ENCODE measurements around the gene PRR36.

The PRR36 gene

GRCh38 chr19:7858109-7858770 is 15.9 kb downstream of the PRR36 start:
- DNase-seq, result no peak

DNA sequence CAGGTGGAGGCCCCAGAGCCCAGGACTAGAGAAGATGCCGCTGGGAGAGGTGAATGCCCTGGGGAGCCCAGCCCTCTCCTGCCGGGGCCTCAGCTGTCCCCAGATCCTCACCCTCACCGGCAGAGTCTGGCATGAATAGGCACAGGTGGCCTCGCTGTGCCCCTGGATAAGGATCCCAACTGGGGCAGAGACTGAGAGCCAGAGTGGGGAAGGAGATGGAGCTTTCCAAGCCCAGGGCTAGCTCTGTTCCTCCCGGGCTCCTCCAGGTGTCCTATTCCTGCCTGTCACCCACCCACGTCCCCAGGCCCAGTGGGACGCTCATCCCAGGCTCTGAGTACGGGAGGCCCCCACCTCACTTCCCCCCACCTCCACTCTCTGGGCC is 16.5 kb downstream of the PRR36 start:
- DNase-seq, result no peak

- no peak for DNase-seq
Measured at GRCh38 chr19:7856679-7857663, 17.2 kb downstream of the PRR36 start.

DNA sequence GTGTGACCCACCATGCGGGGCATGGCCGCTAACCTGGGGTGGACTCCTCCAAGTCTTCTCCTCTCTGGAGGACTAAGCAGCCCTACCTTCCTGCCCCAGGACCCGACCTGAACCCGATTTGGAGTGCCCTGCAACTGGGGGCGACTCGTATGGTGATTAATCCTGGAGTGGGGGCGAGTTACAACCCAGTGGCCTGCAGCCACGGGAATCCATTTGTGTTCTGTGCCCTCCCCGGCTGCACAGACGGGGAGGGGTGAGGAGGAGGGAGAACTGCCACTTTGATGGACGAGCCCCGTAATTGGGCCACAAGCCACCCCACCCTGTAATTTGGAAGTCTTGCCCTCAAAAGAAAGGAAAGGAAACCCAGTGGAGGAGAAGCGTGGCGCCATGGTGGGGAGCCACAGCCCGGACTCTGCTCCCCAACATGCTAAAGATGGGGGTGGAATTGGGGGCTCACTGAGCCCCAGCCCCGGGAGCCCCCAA is 18.0 kb downstream of the PRR36 start:
- no peak for DNase-seq

DNA sequence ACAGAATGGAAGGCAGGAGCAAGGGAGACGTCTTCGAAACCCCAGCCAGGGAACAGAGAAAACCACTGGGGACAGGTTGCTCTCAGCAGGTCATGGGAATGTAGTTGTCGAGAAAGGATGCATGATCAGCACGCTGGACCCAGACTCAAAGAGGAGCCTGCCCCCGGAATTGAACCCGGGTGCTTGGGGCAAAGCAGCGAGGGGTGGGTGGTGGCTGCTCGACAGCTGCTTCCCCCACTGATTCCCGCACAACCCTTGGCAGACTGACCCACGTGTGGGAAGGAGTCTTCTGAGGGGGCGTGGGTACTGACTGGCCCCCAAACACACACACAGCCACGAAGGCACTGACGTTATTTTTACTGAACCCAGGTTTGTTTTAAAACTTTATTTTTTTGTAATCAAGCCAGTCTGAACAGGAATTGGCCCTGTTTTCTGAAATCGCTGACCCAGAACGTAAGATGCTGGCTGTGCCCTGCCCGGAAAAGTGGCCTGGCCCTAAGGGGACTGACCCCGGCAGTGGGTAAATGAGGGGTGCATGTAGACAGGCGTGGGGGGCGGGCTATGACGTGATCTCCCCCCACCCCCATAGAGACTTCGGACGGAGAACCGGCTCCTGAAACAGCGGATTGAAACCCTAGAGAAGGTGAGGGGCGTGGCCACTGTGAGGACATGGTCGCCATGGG is 18.6 kb downstream of the PRR36 start:
- DNase-seq, result no peak

DNA sequence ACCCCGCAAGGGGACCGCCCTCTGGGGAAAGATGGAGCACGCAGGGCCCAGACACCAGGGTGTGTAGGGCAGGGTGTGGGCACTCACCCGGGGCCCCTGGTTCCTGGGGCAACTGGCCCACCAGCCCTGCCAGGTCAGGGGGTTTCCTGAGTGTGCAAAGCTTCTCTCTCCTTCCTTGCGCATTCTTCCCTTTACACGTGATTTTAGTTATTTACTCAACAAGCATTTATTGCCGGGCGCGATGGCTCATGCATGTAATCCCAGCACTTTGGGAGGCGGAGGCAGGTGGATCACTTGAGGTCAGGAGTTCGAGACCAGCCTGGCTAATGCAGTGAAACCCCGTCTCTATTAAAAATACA is 20.4 kb downstream of the PRR36 start:
- no peak for DNase-seq

GRCh38 chr19:7852851-7853769 is 21.1 kb downstream of the PRR36 start:
- peak; percentile 68 for DNase-seq

DNA sequence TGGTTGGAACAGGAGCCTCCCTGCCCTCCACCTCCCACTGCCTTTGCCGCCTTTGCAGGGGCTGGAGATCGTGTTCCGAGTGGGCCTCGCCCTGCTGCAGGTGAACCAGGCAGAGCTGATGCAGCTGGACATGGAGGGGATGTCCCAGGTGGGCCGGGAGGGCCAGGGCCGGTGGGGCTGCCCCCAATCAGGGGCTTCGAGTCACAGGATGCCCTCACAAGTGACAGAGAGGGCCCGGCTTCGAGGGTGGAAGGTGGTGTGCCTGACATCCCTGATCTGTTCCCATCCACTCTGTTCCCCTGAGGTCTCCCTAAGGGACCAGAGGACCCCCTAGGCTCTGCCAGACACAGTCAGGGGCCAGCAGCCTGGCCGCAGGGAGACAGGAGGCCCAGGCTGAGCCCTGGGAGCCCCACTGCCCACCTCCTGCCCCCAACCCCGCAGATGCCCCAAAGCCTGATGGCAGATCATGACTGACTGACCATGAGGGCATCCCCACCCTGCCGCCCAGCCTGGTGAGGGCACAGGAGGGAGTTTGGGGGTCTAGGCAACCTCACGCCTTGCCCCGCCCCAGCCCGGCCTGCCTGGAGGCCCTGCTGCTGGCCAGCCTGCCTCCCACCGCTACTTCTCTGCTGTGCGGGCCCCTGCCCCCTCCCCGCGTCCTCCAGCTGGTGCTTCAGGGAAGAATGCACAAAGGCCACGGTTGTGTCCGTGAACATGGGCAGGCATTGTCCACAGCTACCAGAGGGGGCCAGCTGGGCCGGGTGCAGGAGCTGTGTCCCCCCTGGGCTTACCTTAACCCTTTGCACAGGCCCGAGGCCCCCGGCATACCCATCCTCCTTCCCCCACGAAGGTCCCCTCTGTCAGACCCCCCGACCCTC is 22.3 kb downstream of the PRR36 start:
- DNase-seq, result no peak

DNA sequence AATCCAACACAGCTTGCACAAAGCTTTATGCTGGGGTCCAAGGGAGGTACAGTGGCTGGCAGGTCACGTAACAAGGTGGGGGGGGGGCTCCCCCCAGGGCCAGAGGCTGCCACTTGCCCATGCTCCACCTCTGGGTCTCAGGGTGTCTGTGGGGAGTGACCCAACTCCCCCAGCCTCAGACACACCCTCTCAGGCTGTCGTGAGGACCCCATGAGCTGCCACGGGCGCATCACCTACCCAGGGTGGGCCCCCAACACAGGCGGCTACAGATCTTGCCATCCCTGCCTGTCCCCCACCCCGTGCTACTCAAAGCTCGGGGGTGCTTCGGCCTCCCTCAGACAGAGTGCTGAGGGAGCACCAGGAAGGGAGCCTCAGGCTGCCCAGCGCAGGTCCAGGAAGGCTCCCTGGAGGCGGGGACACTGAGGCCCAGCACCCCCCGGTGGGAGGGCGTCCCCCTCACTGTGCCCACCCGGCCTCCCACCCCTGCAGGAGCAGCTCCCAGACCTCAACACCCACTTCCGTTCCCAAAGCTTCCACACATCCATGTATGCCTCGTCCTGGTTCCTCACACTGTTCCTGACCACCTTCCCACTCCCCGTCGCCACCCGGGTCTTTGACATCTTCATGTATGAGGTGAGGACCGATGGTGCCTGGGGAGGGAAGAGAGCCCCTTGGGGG is 23.1 kb downstream of the PRR36 start:
- no peak for DNase-seq

DNA sequence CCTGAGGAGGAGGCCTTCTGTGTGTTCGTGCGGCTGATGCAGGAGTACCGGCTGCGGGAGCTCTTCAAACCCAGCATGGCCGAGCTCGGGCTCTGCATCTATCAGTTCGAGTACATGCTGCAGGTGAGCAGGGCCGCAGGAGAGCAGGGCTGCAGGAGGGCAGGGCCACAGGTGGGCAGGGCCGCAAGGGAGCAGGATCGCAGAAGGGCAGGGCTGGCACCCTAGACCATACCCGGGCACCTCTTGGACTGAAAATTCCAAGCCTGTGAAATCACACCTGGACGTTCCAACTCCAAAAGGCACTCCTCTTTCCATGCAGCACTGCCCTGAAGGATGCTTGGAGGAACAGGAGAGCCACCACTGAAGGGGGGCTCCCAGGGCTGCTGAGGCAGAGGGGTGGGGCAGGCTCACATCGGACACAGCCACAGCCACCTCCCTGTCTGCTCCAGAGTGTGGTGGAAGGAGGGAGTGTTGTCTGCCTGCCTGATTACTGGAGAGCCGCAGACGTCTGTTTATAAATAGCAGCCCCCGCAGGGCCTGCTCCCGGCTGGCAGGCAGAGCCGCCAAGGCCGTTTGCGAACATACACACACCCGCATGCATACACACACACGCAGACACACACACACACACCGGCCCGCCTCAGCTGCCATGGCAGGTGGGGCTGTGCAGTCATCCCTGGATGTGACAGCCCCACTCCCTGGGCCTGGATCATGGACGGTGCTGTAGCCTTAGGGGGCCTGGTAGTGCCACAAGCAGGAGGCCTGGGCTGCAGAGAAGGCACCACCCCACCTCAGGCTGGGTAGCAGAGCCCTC is 24.0 kb downstream of the PRR36 start:
- DNase-seq, result no peak

GRCh38 chr19:7849631-7849999 is 24.6 kb downstream of the PRR36 start:
- DNase-seq, result no peak

GRCh38 chr19:7848779-7849457 is 25.3 kb downstream of the PRR36 start:
- DNase-seq, result no peak

DNA sequence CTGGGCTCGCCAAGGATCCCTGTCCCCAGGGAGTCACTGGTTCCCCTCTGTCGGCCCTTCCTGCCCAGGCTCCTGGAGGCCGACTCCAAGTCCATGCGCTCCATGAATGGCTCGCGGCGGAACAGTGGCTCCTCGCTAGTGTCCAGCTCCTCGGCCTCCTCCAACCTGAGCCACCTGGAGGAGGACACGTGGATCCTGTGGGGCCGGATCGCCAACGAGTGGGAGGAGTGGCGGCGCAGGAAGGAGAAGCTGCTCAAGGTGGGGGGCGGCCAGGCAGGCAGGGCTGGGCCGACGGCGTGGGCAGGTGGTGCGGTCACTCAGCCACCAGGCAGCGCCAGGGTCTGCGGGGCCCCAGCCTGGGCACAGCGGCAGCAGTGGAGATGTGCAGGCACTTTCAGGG is 26.5 kb downstream of the PRR36 start:
- no peak for DNase-seq

DNA sequence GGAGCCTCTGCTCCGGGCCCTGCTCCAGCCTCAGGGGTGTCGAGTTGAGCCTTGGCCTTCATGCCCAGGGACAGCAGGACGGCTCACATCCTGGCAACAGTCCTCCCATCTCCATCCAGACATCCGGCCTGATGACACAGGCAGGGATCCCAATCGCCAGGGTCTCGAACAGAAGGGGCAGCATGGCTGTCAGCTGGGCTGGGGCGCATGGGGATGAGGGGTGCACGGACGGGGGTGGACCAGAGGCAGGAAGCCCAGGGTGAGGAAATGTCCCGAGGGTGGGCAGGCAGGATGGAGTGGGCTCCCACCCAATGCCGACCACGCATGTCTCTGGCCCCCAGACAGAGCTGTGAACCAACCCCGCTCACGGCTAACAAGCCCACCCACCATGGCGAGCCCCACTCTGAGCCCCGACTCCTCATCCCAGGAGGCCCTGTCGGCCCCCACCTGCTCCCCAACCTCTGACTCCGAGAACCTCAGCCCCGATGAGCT is 28.0 kb downstream of the PRR36 start:
- DNase-seq, result no peak

GRCh38 chr19:7845390-7846154 is 28.6 kb downstream of the PRR36 start:
- no peak for DNase-seq

DNA sequence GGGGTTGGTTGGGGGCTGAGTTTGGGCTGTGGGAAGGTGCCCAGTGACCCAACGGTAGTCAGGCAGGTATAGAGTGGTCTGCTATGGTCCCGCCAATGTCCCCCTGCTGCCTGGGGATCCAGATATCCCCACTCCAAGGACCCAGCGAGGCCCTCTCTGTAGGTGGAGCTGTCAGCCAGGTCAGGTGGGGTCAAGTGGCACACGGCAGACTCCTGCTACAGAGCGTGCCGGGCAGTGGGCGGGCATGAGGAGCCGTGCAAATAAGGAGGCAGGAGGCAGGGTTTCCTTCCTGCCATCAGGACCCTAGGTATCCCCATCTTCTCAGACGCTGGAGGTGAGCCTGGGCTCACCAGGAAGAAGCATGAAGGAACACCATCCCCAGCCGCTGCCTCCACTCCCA is 29.2 kb downstream of the PRR36 start:
- DNase-seq, result no peak

GRCh38 chr19:7844405-7844804 is 29.8 kb downstream of the PRR36 start:
- DNase-seq, result no peak

DNA sequence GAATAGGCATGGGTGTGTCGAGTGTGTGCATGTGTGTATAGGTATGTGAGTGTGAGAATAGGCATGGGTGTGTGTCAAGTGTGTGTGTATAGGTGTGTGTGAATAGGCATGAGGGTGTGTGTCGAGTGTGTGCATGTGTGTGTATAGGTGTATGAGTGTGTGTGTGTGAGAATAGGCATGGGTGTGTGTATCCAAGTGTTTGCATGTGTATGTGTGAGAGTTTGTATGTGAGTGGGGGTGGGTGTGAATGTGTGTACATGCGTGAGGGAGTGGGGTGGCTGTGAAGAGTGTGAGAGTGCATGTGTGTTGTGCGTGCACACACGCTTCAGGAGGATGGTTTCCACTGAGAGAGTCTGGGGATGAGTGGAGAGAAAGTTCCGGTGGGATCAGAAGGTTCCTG is 30.7 kb downstream of the PRR36 start:
- DNase-seq, result no peak

Data from activated CD4-positive, alpha-beta T cell treated with anti-CD3 and anti-CD28 coated beads, Interleukin-2, amount 50 U/mL, for 16 hours (primary cell).